ENCODE measurements around the gene SPNS1.
"Not testable (repeated sequence)": the region's sequence is repeated elsewhere in the genome, so short reads cannot be mapped to it uniquely, and the experiment has no call there.

SPNS1 gene

DNA sequence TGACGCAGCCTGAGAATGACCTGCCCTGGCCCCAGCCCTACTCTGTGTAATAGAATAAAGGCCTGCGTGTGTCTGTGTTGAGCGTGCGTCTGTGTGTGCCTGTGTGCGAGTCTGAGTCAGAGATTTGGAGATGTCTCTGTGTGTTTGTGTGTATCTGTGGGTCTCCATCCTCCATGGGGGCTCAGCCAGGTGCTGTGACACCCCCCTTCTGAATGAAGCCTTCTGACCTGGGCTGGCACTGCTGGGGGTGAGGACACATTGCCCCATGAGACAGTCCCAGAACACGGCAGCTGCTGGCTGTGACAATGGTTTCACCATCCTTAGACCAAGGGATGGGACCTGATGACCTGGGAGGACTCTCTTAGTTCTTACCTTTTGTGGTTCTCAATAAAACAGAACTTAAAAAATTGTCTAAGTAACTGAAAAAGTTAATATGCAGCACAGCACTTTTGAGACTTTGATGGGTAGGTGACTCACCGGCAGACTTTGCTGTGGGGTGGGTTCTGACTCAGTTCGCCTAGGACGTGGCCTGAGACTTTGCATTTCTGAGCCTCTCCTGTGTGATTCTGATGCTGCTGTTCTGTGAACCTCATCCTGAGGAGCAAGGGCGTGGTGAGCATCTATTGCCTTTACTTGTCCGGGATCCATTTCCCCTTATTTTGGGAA lies 15.9 kb downstream of the SPNS1 start:
- peak; percentile 52 for DNase-seq (ENCODE audit: low read depth)

DNA sequence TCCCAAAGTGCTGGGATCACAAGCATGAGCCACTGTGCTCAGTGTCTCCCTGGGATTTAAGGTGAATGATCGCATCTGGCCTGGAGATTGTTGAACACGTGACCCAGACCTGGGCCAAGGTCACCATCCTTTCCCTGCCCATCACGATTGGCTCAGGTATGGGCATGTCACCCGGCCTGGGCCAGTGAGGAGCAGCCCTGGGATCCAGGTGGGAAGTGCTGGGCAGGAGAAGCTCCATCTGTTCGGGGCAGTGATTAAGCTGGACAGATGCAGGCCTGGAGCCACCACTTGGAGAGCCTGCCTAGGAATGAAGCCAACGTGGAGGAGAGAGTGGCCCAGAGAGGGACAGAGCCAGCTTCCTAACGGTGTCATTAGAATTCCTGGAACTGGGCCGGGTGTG lies 17.1 kb downstream of the SPNS1 start:
- no peak for DNase-seq (ENCODE audit: low read depth)

DNA sequence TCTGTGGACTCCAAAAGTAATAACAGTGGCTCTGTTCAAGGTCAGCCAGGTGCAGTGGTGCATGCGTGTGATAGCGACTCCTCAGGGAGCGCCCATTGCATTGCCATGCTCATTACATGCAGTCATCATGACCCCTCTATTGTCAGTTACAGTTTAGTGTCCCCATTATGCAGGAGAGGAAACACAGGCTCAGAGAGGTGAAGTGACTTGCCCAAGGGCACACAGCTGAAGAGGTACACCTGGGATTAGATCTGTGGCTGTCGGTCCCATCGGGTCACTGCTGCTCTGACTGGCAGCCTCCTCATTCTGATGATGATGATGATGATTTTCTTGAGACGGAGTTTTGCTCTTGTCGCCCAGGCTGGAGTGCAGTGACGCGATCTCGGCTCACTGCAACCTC lies 17.9 kb downstream of the SPNS1 start:
- DNase-seq (ENCODE audit: low read depth): no peak

DNA sequence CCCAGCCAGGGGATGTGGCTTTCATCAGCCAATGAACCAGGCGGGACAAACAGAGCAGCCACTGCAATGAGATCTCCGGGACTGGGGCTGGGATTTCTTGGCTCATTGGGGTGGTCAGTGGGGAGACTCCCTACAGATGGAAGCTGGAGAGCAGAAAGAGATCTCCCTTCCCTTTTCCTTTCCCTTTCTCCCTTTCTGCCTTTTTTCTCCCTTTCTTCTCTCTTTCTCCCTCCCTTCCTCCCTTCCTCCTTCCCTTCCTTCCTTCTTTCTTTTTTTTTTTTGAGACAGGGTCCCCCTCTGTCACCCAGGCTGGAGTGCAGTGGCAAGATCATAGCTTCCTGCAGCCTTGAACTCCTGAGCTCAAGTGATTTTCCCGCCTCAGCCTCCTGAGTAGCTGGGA lies 24.3 kb downstream of the SPNS1 start:
- DNase-seq (ENCODE audit: low read depth): no peak

DNA sequence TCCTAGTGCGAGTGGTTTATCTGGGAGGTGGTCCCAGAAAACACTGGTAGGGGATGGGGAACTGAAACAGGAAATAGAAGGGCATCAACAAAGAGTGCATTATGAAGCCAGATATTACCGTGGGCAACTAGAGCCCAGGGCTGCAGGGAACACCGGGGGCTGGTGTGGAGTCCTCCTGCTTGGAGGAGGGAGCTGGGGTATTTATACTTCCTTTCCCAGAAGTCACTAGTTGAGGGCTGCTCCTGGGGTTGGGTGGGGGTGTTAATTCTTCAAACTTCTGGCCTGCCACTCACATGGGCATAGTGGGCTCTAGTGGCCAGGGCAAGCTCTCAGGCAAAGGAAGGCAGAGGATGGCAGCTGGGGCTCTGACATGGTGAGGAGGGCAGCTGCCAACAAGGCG lies 25.0 kb downstream of the SPNS1 start:
- no peak for DNase-seq (ENCODE audit: low read depth)

- DNase-seq (ENCODE audit: low read depth): no peak
Observed at GRCh38 chr16:29000019-29000418, 25.4 kb downstream of the SPNS1 start.

- not testable (repeated sequence) for DNase-seq (ENCODE audit: low read depth)
Observed at GRCh38 chr16:29004496-29005139, 30.0 kb downstream of the SPNS1 start.

- peak; percentile 60 for DNase-seq (ENCODE audit: low read depth)
Observed at GRCh38 chr16:29007730-29008593, 33.4 kb downstream of the SPNS1 start.

- no peak for DNase-seq (ENCODE audit: low read depth)
Observed at GRCh38 chr16:29009050-29009837, 34.7 kb downstream of the SPNS1 start.

DNA sequence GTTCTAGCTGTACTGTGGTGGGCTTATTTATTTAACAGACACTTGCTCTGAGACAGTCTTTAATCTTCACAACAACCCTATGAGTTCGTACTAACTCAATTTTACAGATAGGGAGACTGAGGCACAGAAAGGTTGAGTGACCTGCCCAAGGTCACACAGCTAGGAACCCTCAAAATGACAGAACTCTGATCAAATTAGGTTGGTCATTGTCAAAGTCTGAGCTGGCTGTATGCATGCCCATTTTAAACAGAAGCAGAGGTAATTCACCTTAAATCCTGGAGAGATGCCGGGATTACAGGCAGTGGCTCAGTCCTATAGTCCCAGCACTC lies 35.2 kb downstream of the SPNS1 start:
- no peak for DNase-seq (ENCODE audit: low read depth)

- DNase-seq (ENCODE audit: low read depth): no peak
Observed at GRCh38 chr16:29011112-29011511, 36.5 kb downstream of the SPNS1 start.

DNA sequence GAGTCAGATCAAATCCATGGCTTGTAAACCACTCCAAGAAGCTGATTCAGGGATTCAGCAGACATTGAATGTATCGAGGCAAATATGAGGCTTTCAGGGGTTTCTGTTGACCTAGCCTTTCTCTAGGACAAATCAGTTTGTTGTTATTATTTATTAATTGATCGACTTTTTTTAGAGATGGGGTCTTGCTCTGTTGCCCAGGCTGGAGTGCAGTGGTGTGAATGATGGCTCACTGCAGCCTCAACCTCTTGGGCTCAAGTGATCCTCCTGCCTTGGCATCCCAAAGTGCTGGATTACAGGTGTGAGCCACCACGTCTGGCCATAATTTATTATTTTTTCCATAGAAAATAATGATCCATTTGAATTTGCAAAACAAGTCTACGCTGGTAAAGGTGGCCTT lies 37.3 kb downstream of the SPNS1 start:
- no peak for DNase-seq (ENCODE audit: low read depth)

- DNase-seq (ENCODE audit: low read depth): no peak
Observed at GRCh38 chr16:29012913-29013553, 38.5 kb downstream of the SPNS1 start.

DNA sequence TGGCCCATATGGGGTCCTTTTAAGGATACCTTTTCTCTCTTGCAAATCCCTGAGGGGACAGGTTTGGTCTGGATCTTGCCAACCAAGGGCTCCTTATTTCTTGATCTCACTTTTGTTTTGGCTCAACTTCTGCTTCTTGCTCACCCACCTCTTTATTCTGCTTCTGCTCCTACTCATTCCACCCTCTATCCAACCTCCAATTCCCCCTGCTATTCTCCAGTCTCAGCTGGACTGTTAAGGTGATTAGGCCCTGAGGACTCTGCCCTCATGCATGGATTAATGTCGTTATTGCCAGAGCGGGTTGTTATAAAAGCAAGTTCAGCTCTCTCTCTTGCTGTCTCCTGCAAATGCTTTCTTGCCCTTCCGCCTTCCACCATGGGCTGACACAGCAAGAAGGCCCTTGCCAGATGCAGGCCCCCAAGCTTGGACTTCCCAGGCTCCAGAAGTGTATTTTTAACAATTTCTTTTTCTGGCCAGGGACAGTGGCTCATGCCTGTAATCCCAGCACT lies 40.0 kb downstream of the SPNS1 start:
- DNase-seq (ENCODE audit: low read depth): no peak

- DNase-seq (ENCODE audit: low read depth): no peak
Observed at GRCh38 chr16:29022196-29022595, 47.6 kb downstream of the SPNS1 start.

- DNase-seq (ENCODE audit: low read depth): no peak
Observed at GRCh38 chr16:29023279-29024277, 49.0 kb downstream of the SPNS1 start.

DNA sequence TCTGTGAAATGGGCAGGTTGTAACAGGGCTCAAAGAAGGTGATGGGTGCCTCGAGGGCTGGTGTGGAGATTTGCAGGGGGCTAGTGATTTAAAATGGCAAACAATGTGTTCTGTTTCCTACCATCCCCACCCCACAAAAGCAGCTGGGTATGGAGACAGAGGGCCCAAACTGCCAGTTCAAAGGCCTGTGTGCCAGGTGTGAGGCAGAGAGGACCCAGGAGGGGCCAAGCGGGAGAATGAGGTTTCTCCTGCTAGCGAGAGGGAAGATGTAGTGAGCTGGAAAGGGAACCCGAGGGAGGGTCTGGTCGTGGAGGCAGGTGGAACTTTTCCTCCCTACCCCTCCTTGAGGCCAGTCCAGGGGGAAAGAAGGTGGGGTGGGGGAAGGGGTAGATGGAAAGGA lies 49.7 kb downstream of the SPNS1 start:
- no peak for DNase-seq (ENCODE audit: low read depth)

- DNase-seq (ENCODE audit: low read depth): no peak
Observed at GRCh38 chr16:29025218-29025617, 50.6 kb downstream of the SPNS1 start.

DNA sequence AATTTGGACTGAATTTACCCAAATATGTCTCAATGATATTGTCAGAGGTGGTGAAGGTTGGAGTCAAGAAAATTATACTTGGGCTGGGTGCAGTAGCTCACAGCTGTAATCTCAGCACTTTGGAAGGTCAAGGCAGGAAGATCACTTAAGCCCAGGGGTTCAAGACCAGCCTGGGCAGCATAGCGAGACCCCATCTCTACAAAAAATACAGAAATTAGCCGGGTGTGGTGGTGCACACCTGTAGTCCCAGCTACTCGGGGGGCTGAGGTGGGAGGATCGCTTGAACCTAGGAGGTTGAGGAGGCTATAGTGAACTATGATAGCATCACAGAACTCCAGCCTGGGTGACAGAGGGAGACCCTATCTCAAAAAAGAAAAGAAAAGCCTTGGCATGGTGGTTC lies 51.2 kb downstream of the SPNS1 start:
- DNase-seq (ENCODE audit: low read depth): no peak

- DNase-seq (ENCODE audit: low read depth): no peak
Observed at GRCh38 chr16:29028457-29029167, 54.0 kb downstream of the SPNS1 start.

Data from activated T-helper 9 cell treated with anti-CD3 and anti-CD28 coated beads, Interleukin-2, amount 50 U/mL, for 16 hours (primary cell).